A172 (cell line): ENCODE data around the gene ZBTB5. TPM values are rescaled to one million over a fixed set of nuclear protein-coding genes. Genes with fewer than 3 reads are reported as not detected.

ENCODE experiments used
- DNase-seq: peaks from one replicate; pipeline ENCODE4 v3.0.0-alpha.2; 2015; ENCODE audit warnings: low spot score
- total RNA-seq: library from RNA; depleted of rRNA; stranded (reverse); fragments of >200 nt; shearing (Covaris generic); gene quantifications from 2 replicates; pipeline ENCODE4 v1.2.3, GENCODE V29; 2014

Gene ZBTB5
- total RNA-seq, 1 experiment from 2014 or later = 8.9 TPM

- DNase-seq = no peak
Measured at GRCh38 chr9:37424686-37425297, 40.5 kb downstream of the ZBTB5 start.

GRCh38 chr9:37424204-37424685, 41.0 kb downstream of the ZBTB5 start:
- DNase-seq = no peak

- no peak for DNase-seq
Measured at GRCh38 chr9:37423508-37423907, 41.7 kb downstream of the ZBTB5 start.

DNA sequence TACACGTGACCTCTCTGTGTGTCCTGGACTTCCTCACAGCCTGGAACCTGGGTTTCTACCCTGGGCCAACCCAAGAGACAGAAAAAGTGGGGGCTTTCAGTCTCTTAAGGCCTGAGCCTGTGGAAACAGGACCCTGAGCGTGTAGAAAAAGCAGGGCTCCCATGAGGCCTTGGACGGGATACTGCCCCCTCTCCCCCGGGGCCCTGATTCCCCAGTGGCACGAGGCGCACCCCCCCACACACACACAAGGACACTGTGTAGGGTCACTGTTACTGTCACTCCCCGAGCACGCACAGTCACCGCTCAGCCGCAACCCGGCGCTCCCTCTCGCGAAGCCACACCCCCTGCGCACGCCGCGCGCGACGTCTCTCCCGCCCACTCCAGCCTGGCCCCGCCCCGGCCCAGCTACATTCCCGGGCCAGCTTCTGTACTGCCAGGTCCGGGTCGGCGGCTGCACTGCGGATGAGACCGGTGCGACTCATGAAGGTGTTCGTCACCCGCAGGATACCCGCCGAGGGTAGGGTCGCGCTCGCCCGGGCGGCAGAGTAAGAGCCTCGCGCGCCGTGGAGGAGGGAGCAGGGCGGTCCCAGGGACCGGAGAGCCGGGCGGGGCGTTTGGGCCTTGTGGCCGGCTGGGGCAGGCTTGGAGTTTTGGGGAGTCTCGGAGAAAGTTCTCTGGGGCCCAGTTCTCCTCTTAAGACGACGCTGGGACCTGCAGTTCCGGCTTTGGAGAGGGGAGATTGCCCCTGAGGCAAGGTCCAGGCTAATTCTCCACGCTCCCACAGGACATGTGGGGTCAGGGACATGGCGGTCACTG, 42.8 kb downstream of the ZBTB5 start, which contains the start of gene GRHPR:
Gene GRHPR, plus strand, starts transcription at position 408 of the 816 bp plus-strand sequence. Its CDS starts 55 bp downstream, at position 463.
- DNase-seq = peak; percentile 55

DNA sequence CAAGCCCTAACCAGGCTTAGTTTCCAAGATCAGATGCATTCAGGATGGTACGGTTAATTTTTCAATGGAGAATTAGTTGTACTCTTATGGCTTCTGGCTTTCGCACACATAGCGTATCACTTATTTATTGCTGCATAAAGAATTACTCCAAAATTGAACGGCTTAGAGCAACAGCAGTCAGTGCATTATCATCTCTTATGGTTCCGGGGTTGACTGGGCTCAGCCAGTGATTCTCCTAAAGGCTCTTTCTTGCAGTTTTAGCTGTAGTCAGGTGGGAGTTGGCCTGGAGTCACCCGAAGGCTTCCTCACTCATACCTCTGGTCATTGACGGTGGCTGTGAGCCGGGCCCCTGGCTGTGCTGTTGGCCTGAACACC, 43.3 kb downstream of the ZBTB5 start:
- no peak for DNase-seq

- DNase-seq = no peak
Measured at GRCh38 chr9:37420271-37421215, 44.7 kb downstream of the ZBTB5 start.

DNA sequence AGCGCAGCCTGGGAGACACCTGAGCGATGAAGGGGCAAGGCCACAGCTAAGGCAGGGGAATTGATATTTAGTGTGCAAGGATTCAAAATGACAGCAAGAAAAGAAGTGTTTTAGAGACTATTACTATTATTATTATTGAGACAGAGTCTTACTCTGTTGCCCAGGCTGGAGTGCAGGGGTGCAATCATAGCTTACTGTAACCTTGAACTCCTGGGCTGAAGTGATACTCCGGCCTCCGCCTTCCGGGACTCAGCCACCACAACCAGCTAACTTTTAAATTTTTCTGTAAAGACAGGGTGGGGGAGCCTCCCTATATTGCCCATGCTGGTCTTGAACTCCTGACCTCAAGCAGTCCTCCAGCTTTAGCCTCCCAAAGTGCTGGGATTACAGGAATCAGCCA, 46.0 kb downstream of the ZBTB5 start:
- DNase-seq = no peak

GRCh38 chr9:37417857-37418618, 47.2 kb downstream of the ZBTB5 start:
- DNase-seq = no peak

DNA sequence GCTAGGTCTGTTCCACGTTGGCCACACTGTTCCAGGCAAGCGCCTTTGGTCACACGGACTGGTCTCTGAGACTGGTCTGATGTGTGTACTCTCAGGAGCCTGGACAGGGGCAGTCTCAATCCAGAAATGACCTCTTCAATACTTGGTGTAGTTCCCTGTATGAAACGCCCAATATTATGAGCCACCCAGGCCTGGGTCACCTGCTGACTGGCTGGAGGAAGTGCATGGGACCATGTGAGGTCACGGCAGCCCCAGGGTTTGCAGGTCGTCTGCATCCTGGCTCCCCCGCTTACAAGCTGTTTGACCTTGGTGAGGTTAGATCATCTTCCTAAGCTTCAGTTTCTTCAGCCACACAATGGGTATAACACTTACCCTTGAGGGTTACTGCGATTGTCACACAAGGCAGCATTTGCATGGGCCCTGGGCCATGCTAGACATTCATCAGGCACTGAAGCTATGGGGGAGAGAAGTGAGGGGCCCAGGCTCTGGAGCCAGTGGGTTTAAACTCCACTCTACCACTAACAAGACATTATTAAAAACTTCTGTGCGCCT, 47.9 kb downstream of the ZBTB5 start:
- no peak for DNase-seq

DNA sequence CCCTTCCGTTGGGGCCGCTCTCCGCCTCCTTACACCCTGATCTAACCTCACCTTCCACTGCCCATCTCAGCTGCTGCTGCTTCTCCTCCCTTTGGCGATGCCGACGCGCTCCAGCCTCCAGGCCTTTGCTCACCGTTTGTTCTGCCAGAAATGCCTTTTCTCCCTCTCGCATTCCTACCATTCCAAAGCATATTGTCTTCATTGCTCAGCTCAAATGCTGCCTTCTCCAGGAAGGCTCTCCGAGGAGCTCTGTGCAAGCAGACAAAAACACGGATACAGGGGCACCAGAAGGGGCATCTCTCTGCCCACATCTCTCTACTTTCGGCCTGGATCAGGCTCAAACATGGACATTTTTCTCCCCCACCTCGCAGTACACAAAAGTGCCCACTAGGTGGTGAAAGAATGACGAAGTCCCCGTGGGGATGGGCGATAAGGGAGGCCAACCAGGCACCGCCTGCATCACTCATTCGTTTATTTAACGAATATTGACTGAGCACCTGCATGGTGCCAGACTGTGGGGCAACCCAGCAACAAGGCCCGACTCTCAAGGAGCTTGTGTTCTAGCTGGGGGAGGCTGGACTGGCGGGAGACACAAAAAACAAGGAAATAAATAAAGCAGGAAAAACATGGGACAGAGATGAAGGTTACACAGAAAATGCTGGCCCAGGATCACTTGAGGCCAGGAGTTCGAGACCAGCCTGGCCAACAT, 50.1 kb downstream of the ZBTB5 start:
- DNase-seq = peak; percentile 78

- no peak for DNase-seq
Measured at GRCh38 chr9:37414503-37414943, 50.7 kb downstream of the ZBTB5 start.

DNA sequence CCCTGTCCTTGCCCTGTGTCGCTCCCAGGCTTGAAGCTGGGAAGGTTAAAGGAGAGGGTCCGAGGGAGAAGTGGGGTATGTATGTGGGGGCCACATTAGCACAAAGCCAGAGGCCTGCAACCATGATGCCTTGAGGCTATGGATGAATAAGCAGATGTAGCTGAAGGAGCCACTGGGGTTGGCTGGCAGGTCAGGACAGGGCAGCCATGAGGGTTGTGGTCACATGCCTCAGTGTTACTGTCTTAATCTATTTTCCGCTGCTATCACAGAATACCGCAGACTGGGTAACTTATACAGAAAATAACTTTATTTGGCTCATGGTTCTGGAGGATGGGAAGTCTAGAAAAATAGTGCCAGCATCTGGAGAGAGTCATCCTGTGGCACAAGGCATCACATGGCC, 51.9 kb downstream of the ZBTB5 start:
- no peak for DNase-seq

- DNase-seq = peak; percentile 66
Measured at GRCh38 chr9:37412431-37413151, 52.7 kb downstream of the ZBTB5 start.

DNA sequence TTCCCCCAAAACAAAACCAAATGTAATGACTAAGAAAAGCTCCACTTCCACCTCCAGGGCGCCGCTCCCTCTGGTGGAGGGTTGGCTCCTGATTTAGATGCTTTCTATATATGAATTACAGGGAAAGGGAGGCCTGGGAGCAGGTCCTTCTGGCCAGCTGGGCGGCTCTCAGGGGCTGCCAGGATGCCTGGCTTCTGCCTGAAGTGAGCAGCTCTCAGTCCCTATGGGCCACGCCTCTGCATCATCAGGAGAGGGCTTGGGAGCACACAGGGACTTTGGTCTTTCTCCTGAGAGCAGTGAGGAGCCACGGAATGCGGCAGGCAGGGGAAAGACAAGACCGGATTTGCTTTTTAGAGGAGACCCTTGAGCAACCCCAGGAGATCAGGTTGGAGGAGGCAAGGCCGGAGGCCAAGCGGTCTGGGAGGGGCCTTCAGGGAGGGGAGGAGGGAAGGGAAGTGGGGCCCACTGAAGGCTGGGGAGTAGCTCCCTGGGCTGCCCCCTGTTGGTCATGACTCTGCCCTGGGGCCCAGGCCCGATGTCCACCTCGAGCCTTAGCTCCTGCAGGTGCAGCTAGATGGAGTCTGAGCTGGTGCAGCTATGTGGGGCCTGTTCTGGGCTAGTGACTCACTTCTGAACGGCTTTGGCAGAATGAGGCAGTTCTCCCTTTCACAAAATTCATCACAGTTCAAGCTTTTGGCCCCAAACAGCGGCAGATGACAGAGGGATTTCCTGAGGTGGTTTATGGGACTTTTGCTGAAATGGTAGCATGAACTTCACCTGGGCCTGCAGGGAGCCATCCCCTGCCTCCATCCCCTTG, 54.1 kb downstream of the ZBTB5 start:
- no peak for DNase-seq

- DNase-seq = no peak
Measured at GRCh38 chr9:37410354-37410861, 54.8 kb downstream of the ZBTB5 start.

DNA sequence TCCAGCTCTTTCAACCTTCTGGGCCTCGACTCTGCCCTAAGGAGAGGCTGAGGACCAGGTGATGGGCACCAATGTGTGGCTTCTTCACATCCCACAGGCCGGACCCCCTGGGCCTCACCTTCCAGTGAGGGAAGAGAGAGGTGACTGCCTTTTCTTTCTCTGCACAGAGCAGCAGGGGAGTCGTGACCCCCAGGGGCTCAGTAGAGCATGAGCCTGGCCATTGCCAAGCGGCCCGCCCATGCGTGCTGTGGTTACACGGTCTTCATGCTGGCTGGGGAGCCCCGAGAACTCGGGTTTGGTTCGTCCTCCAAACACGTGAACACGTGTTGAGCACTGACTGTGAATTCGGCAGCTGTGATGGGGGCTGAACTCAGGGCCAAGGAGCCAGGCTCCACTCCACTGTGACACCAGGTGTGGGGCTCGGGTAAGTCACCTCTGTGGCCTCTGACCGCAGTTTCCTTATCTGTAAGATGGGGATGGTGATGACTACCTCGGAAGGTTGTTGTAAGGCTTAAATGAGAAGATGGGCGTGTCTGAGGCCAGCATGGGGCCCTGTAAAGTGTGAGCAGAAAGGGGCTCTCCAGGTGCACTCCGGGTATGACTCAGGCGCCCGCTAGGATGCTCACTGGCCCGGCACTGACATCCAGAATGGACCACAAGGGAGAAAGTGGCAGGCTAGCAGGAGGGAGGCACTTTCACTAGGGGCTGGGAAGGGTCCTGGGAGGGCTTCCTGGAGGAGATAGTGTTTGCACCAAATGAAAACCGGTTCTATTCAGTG, 56.1 kb downstream of the ZBTB5 start:
- no peak for DNase-seq

DNA sequence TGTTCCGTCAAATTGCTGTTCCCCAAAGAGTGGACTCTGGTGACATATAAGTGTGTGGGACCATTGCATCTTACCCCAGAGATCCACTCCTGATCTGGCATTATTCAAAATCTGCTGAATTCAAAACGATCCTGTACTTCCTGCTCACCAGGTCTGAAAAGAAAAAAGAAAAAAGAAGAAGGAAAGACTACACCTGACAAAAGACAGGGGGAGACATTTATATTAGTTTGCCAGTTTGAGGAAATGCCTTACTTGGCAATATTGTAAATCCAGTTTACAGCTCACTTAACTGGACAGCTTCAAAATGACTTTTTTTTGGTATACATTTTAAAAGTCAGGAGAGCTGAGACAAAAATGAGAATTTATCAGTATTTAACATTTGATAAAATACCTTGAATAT, 57.8 kb downstream of the ZBTB5 start:
- no peak for DNase-seq
